H1 (cell line): Measurements from ENCODE around the gene INHBB.

ENCODE experiments used
- BACH1 ChIP-seq: IDR thresholded peaks from 2 replicates; pipeline ENCODE4 v1.6.1; 2012; ENCODE audit warnings: low read length, improper control_type of control experiment
- CTCF ChIP-seq, 3 experiments: IDR thresholded peaks; 1 replicate in 2 of 3; 2 replicates in 1 of 3; pipeline versions ENCODE4 v1.5.1 to v1.6.1; 2011; ENCODE audit warnings: low read length in 3 of 3, mild to moderate bottlenecking in 3 of 3, inconsistent platforms in 2 of 3, low read depth in 1 of 3, moderate library complexity in 1 of 3; ENCODE audit not compliant: insufficient read depth in 1 of 3; ENCODE audit errors: control extremely low read depth in 1 of 3
- GTF2F1 ChIP-seq: IDR thresholded peaks from 2 replicates; pipeline ENCODE4 v1.6.1; 2012; ENCODE audit warnings: low read depth, low read length, improper control_type of control experiment, borderline replicate concordance
- HDAC2 ChIP-seq, 2 experiments: fragments of 300-600 bp in 1 of 2; sonication (generic) in 1 of 2; IDR thresholded peaks; 2 replicates each; pipeline ENCODE4 v1.6.1; 2011 to 2012; ENCODE audit warnings: low read depth in 2 of 2, low read length in 2 of 2, mild to moderate bottlenecking in 2 of 2, moderate library complexity in 2 of 2, borderline replicate concordance in 1 of 2, inconsistent platforms in 1 of 2
- POLR2A ChIP-seq, 2 experiments: IDR thresholded peaks; 1 replicate in 1 of 2; 2 replicates in 1 of 2; pipeline ENCODE4 v1.6.1; 2011; ENCODE audit warnings: low read depth in 2 of 2, low read length in 2 of 2, mild to moderate bottlenecking in 2 of 2; ENCODE audit errors: control extremely low read depth in 1 of 2
- YY1 ChIP-seq: IDR thresholded peaks from 2 replicates; pipeline ENCODE4 v1.6.1; 2011; ENCODE audit warnings: low read depth, mild to moderate bottlenecking, low read length

GRCh38 chr2:120345608-120346007 is 328 bp upstream of the INHBB start:
- TF ChIP-seq CTCF (IDR thresholded peaks at IDR 0.05; ENCODE audit: control extremely low read depth in 1 of 3, insufficient read depth in 1 of 3, low read depth in 1 of 3, low read length in 3 of 3) = no peak
- TF ChIP-seq BACH1 = no peak
- no peak for TF ChIP-seq POLR2A (IDR thresholded peaks at IDR 0.05; ENCODE audit: control extremely low read depth in 1 of 2, low read depth in 2 of 2, low read length in 2 of 2)
- no peak for TF ChIP-seq HDAC2 (IDR thresholded peaks at IDR 0.05; ENCODE audit: borderline replicate concordance in 1 of 2, low read depth in 2 of 2, low read length in 2 of 2)
- TF ChIP-seq YY1 = no peak
- TF ChIP-seq GTF2F1 = no peak
